Nephron (organoid): ENCODE results near the gene CMTM4.

Experiments
- H3K27ac Mint-ChIP-seq, 3 experiments: 2 replicates each; pipeline ENCODE4 v1.8.0; 2020; ENCODE audit warnings: mixed read lengths in 3 of 3, mild to moderate bottlenecking in 2 of 3, moderate library complexity in 1 of 3
- H3K27me3 Mint-ChIP-seq: 2 replicates; pipeline ENCODE4 v1.8.0; 2021; ENCODE audit warnings: low read depth, mild to moderate bottlenecking, moderate library complexity, mixed read lengths
- H3K36me3 Mint-ChIP-seq: 2 replicates; pipeline ENCODE4 v1.8.0; 2020; ENCODE audit warnings: low read depth, mixed read lengths
- H3K4me1 Mint-ChIP-seq: 2 replicates; pipeline ENCODE4 v1.8.0; 2020; ENCODE audit warnings: mixed read lengths
- H3K4me3 Mint-ChIP-seq, 3 experiments: 2 replicates each; pipeline ENCODE4 v1.8.0; 2020; ENCODE audit warnings: mild to moderate bottlenecking in 3 of 3, mixed read lengths in 3 of 3, moderate library complexity in 2 of 3
- H3K9me3 Mint-ChIP-seq: 2 replicates; pipeline ENCODE4 v1.8.0; 2020; ENCODE audit warnings: mixed read lengths
- TF ChIP-seq, protein P1 (sequence below), 3 experiments: fragments of 200-600 bp; sonication (generic); IDR thresholded peaks; one replicate each; pipeline ENCODE4 v1.5.0; 2021; ENCODE audit warnings: antibody characterized with exemption in 3 of 3; ENCODE audit not compliant: unreplicated experiment in 3 of 3

The CMTM4 gene

DNA sequence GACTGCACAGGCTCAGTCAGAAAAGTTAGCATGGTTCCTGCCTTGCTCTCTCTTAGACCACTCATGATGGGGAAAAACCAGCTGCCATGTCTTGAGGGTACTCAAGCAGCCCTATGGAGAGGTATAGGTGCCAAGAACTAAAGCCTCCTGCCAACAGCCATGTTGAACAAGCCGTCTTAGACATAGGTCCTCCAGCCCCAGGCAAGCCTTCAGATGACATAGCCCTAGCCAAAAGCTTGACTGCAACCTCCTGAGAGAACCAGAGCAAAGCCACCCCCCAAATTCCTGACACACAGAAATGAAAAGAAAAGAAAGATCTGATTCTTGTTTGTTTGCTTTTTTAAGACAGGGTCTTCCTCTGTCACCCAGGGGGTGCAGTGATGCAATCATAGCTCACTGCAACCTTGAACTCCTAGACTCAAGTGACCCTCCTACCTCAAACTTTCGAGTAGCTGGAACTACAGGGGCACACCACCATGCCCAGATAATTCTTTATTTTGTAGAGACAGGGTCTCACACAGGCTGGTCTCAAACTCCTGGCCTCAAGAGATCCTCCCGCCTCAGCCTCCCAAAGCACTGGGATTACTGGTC lies 55.7 kb downstream of the CMTM4 start:
- H3K9me3 Mint-ChIP-seq = no peaks in the 10 kb centered on the region
- TF ChIP-seq, protein P1, sequence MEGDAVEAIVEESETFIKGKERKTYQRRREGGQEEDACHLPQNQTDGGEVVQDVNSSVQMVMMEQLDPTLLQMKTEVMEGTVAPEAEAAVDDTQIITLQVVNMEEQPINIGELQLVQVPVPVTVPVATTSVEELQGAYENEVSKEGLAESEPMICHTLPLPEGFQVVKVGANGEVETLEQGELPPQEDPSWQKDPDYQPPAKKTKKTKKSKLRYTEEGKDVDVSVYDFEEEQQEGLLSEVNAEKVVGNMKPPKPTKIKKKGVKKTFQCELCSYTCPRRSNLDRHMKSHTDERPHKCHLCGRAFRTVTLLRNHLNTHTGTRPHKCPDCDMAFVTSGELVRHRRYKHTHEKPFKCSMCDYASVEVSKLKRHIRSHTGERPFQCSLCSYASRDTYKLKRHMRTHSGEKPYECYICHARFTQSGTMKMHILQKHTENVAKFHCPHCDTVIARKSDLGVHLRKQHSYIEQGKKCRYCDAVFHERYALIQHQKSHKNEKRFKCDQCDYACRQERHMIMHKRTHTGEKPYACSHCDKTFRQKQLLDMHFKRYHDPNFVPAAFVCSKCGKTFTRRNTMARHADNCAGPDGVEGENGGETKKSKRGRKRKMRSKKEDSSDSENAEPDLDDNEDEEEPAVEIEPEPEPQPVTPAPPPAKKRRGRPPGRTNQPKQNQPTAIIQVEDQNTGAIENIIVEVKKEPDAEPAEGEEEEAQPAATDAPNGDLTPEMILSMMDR (IDR thresholded peaks at IDR 0.05; ENCODE audit: unreplicated experiment in 3 of 3) = no peak
- H3K27ac Mint-ChIP-seq = no peak overlapping the region
- no peak overlapping the region for H3K4me3 Mint-ChIP-seq
- peaks cover 6% of the 10 kb centered on the region for H3K4me1 Mint-ChIP-seq
- H3K36me3 Mint-ChIP-seq = no peaks in the 10 kb centered on the region
- H3K27me3 Mint-ChIP-seq = no peaks in the 10 kb centered on the region

DNA sequence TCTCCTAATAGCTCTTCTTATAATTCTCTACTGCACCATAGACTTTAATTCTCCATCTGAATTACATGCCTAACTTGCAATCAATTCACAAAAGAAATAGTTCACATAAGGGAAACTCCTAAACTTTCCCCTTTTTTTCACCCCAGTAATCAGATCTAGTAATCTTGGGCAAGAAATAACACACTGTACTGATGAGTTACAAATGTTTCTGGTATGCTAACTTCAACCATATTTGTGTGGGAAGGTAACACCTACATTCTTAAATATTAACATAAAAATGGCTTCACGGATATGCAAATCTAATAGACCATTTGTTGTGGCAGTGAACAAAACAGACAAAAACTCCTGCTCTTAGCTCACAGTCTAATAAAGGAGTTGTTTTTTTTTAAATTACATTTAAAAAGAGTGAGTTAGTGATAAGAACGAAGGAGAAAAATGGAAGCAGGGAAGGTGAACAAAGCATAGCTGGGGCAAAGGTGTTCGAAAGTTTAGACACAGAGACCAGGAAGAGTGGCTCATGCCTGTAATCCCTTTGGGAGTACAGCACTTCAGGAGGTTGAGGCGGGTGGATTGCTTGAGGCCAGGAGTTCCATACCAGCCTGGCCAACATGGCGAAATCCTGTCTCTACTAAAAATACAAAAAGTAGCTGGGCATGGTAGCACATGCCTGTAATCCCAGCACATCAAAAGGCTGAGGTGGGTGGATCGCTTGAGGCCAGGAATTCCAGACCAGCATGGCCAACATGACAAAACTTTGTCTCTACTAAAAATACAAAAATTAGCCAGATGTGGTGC lies 57.3 kb downstream of the CMTM4 start:
- Mint-ChIP-seq H3K4me3 (no peak overlapping the region), H3K4me1 (peaks cover 6% of the 10 kb centered on the region), H3K27me3 (no peaks in the 10 kb centered on the region), H3K27ac (peak overlapping the region in 2 of 3 experiments; percentile 34 to 64), H3K9me3 (no peaks in the 10 kb centered on the region), H3K36me3 (no peaks in the 10 kb centered on the region)
- TF ChIP-seq, protein P1 (IDR thresholded peaks at IDR 0.05; ENCODE audit: unreplicated experiment in 3 of 3) = no peak

DNA sequence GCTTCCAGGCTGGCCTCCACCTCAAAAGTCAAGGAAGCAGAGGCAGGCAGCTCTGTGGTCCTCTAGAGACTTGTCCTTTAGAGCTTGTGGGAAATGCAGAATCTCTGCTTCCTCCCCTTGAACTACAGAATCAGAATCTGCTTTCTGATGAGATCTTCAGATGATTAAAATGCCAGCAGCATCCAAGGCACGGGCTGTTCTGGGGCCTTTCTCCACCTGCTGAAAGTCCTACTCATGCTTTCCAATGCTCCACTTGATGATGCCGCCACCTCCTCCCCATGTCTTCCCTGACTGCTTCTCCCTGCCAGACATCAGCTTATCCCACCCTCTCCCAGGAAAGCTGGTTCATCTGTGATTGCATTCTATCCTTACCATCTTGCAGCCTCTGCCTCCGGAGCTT lies 58.7 kb downstream of the CMTM4 start:
- peak overlapping the region in 1 of 3 experiments; percentile 14 for H3K27ac Mint-ChIP-seq
- TF ChIP-seq, protein P1 (IDR thresholded peaks at IDR 0.05; ENCODE audit: unreplicated experiment in 3 of 3) = no peak
- no peaks in the 10 kb centered on the region for H3K27me3 Mint-ChIP-seq
- no peak overlapping the region for H3K4me3 Mint-ChIP-seq
- no peaks in the 10 kb centered on the region for H3K9me3 Mint-ChIP-seq
- peaks cover 8% of the 10 kb centered on the region for H3K36me3 Mint-ChIP-seq
- peaks cover 6% of the 10 kb centered on the region for H3K4me1 Mint-ChIP-seq

DNA sequence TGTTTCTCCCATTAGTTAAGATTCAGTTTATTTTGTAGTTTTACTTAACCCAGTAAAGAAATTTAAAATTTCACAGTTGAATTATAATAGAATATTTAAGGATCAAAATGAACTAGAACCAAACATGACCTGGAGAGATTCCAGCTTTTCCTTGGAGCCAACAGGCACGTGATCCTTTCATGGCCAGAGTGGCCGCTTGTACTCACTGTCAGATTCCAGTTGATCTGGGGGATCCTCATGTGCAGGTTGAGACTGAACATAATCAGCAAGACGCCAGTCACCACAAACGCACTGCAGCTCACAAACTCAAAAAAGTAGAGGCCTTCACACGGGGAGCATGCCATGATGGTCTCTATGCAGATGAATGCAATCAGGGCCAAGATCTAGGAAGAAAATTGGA lies 60.3 kb downstream of the CMTM4 start:
- H3K4me1 Mint-ChIP-seq = peaks cover 6% of the 10 kb centered on the region
- H3K36me3 Mint-ChIP-seq = peaks cover 11% of the 10 kb centered on the region
- no peaks in the 10 kb centered on the region for H3K9me3 Mint-ChIP-seq
- TF ChIP-seq, protein P1 (IDR thresholded peaks at IDR 0.05; ENCODE audit: unreplicated experiment in 3 of 3) = no peak
- no peak overlapping the region for H3K4me3 Mint-ChIP-seq
- H3K27me3 Mint-ChIP-seq = no peaks in the 10 kb centered on the region
- peak overlapping the region in 1 of 3 experiments; percentile 26 for H3K27ac Mint-ChIP-seq

DNA sequence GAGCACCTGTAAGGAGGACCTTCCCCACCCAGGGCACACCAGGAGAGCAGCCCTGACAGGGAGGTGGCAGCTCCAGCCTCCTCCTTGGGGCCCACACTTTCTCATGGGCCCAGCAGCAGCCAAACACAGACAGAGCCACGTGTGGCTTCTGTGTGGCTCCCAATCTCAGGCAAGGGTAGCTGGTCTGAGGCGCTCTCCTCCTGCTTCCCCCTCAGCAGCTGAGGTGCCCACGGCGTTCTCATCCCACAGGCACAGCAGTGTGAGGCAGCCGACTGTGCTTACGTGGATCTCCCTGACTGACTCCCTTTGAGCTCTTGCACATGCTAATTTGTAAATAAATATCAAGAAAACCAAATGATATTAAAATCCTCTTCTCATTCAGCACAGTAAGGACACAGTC lies 61.1 kb downstream of the CMTM4 start:
- Mint-ChIP-seq H3K4me3 (no peak overlapping the region), H3K27me3 (no peaks in the 10 kb centered on the region), H3K4me1 (peaks cover 6% of the 10 kb centered on the region), H3K36me3 (peaks cover 11% of the 10 kb centered on the region), H3K27ac (peak overlapping the region in 1 of 3 experiments; percentile 67), H3K9me3 (no peaks in the 10 kb centered on the region)
- TF ChIP-seq, protein P1 (IDR thresholded peaks at IDR 0.05; ENCODE audit: unreplicated experiment in 3 of 3) = no peak
